Measurements from ENCODE around the gene TIGD3.
A peak's percentile ranks its signal among the peaks of the same experiment; 100 is the strongest.

The TIGD3 gene

DNA sequence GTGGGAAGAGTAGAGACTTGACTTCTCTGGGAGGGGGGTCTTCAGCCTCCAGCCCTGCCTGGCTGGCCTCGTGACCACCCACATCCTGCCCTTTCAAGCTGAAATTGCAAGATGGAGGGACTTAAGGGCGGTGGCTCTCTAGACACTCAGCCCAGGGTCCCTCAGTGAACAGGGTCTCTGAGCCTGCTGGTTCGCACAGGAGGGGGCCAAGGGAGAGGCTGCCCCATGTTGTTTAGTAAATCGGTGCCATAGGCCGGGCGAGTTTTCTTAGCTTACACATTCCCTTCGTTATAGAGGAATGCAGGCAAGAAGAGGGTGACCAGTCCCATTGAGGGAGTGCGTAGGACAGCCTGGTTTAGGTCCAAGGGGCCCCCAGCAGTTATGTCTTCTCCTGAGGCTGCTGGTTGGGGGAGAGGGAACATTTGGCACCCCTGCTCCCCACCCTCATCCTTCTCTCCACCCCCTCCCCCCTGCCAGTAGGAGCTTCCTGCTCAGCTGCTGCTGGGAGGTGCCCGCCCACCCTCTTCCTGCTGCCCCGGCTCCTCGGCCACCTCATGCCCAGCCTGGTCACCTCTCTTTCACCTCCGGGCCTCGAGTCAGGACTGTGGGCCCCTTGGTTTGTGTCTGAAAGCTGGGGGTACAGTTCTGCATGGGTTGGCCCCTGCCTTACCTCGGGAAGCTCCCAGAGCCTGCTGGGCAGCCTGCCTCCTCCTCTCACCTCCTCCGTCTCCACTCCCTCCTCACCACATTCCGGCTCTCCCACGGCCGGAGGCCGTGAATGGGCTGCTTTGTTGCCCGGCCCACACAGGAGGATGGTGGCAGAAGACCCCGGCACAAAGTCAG, 35.8 kb downstream of the TIGD3 start:
- DNase-seq (ENCODE audit: extremely low read depth, insufficient read length), result no peak
- no peak for TF ChIP-seq CTCF (IDR thresholded peaks at IDR 0.05; ENCODE audit: insufficient read depth, low read length, poor library complexity, severe bottlenecking)
- H3K4me3 ChIP-seq (replicated peaks; ENCODE audit: low read depth, low read length), result no peak overlapping the region
- H3K36me3 ChIP-seq (ENCODE audit: control insufficient read depth, insufficient read depth, low read length), result peaks cover 18% of the 10 kb centered on the region
- H3K27me3 ChIP-seq (replicated peaks; ENCODE audit: control insufficient read depth, insufficient read depth, low read length), result no peaks in the 10 kb centered on the region

DNA sequence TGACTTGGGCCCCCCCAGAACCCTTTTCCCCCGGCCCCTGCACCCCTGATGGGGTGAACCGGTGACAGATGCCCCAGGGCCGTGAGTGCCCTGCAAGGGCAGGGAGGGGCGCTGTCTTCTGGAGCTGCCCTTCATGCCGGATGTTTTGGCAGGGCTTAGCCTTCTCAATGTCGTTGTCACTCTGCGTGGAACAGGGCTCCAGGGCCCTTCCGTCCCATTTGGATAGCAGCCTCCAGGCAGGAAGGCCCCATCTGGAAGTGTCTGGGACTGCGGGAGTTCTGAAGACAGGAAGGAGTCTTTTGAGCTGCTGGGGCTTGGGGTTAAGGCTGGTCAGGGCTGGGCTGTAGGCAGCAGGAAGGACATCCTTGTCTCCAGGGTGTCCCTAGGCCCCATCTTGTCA, 36.4 kb downstream of the TIGD3 start:
- H3K36me3 ChIP-seq (ENCODE audit: control insufficient read depth, insufficient read depth, low read length), result peaks cover 23% of the 10 kb centered on the region
- H3K4me3 ChIP-seq (replicated peaks; ENCODE audit: low read depth, low read length), result peak overlapping the region; percentile 20; the same call in 1 of the 2 replicates
- H3K27me3 ChIP-seq (replicated peaks; ENCODE audit: control insufficient read depth, insufficient read depth, low read length), result no peaks in the 10 kb centered on the region
- TF ChIP-seq CTCF (IDR thresholded peaks at IDR 0.05; ENCODE audit: insufficient read depth, low read length, poor library complexity, severe bottlenecking), result no peak
- DNase-seq (ENCODE audit: extremely low read depth, insufficient read length), result no peak

DNA sequence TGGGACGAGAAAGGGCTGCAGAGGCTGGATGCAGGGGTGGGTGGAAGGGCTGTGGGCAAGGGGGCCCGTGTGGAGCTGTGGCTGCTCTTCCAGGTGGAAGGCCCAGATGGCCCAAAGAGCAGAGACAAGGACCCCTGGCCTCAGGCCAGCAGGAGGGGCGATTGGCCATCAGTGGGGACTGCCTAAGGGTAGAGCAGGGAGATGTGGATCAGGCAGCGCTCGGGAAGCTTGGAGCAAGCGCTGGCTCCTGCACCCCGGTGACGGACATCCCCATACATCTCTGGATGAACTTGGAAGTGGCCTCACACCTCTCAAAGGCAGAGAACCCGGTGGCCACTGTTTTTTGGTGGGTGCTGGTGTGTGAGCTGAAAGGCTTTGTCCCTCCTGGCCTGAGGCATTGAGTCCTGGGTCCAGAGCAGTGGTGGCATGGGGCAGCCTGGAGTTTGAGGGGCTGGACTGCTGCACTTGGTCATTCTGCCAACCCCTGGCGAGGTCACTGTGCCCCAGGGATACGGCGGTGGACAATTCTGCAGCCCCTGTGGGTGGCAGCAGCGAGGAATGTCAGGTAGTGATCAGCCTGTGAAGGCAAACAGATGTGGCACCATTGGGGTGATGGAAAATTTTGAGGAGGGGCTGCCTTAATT, 37.8 kb downstream of the TIGD3 start:
- no peak for TF ChIP-seq CTCF (IDR thresholded peaks at IDR 0.05; ENCODE audit: insufficient read depth, low read length, poor library complexity, severe bottlenecking)
- no peak overlapping the region for H3K4me3 ChIP-seq (replicated peaks; ENCODE audit: low read depth, low read length)
- no peaks in the 10 kb centered on the region for H3K27me3 ChIP-seq (replicated peaks; ENCODE audit: control insufficient read depth, insufficient read depth, low read length)
- peaks cover 34% of the 10 kb centered on the region for H3K36me3 ChIP-seq (ENCODE audit: control insufficient read depth, insufficient read depth, low read length)
- DNase-seq (ENCODE audit: extremely low read depth, insufficient read length), result no peak

GRCh38 chr11:65392899-65393298, 38.3 kb downstream of the TIGD3 start:
- no peak for DNase-seq (ENCODE audit: extremely low read depth, insufficient read length)
- Histone ChIP-seq H3K27me3 (replicated peaks; ENCODE audit: control insufficient read depth, insufficient read depth, low read length) (no peaks in the 10 kb centered on the region), H3K36me3 (ENCODE audit: control insufficient read depth, insufficient read depth, low read length) (peaks cover 35% of the 10 kb centered on the region), H3K4me3 (replicated peaks; ENCODE audit: low read depth, low read length) (no peak overlapping the region)
- no peak for TF ChIP-seq CTCF (IDR thresholded peaks at IDR 0.05; ENCODE audit: insufficient read depth, low read length, poor library complexity, severe bottlenecking)

DNA sequence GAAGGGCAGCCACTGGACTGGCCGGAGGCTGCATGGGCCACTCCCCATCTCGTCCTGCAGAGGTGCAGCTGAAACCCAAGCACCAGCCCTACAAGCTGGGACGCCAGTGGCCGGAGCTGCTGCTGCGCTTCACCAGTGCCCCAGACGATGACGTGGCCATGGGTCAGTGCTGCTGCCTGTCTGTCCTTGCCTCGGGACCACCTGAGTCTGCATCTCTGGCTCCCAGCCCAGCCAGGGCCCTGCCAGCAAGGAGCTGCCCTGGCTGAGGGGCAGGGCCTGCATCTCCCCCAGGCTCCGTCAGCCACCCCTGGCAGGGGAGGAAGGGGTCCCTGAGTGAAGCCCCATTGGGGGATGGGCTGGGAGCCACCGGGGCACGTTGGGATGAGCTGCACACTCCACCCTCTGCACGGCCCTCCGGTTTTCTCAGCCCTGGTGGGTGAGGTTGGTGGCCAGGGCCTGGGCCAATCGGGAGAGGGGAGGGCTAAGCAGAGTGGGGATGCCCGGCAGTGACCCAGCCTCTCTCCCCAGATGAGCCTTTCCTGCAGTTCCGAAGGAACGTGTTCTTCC, 39.0 kb downstream of the TIGD3 start:
- peaks cover 39% of the 10 kb centered on the region for H3K36me3 ChIP-seq (ENCODE audit: control insufficient read depth, insufficient read depth, low read length)
- H3K4me3 ChIP-seq (replicated peaks; ENCODE audit: low read depth, low read length), result no peak overlapping the region
- DNase-seq (ENCODE audit: extremely low read depth, insufficient read length), result peak; percentile 6
- TF ChIP-seq CTCF (IDR thresholded peaks at IDR 0.05; ENCODE audit: insufficient read depth, low read length, poor library complexity, severe bottlenecking), result no peak
- H3K27me3 ChIP-seq (replicated peaks; ENCODE audit: control insufficient read depth, insufficient read depth, low read length), result no peaks in the 10 kb centered on the region

Measured in GM06990 (cell line).